G401 (cell line): Measurements from ENCODE around the gene LCN15. TPM values are rescaled to one million over a fixed set of nuclear protein-coding genes. Genes with fewer than 3 reads are reported as not detected.
A peak's percentile ranks its signal among the peaks of the same experiment; 100 is the strongest.
"Not testable (repeated sequence)": the region's sequence is repeated elsewhere in the genome, so short reads cannot be mapped to it uniquely, and the experiment has no call there.

Source experiments
- DNase-seq: peaks from one replicate; pipeline ENCODE4 v3.0.0-alpha.2; 2015; ENCODE audit warnings: low spot score
- in situ Hi-C: cut with HindIII; loops from 2 replicates; pipeline ENCODE4 v1.10.0; 2016; ENCODE audit warnings: low sequenced_read_pairs, mixed read lengths
- total RNA-seq: library from RNA; depleted of rRNA; stranded (reverse); fragments of >200 nt; shearing (Covaris generic); gene quantifications from 2 replicates; pipeline ENCODE4 v1.2.3, GENCODE V29; 2014

The LCN15 gene
- total RNA-seq, 1 experiment from 2014 or later = not detected

- in situ Hi-C loops = no loop called here
- no peak for DNase-seq
Observed at GRCh38 chr9:136782452-136782851, 18.1 kb upstream of the LCN15 start.

- in situ Hi-C loops = no loop called here
- DNase-seq = peak; percentile 65
Observed at GRCh38 chr9:136779808-136780207, 15.5 kb upstream of the LCN15 start.

GRCh38 chr9:136777359-136777758, 13.0 kb upstream of the LCN15 start:
- DNase-seq = no peak
- in situ Hi-C loops = no loop called here

- in situ Hi-C loops = no loop called here
- no peak for DNase-seq
Observed at GRCh38 chr9:136776947-136777346, 12.6 kb upstream of the LCN15 start.

GRCh38 chr9:136775191-136775590, 10.9 kb upstream of the LCN15 start:
- in situ Hi-C loops = no loop called here
- DNase-seq = peak; percentile 75

GRCh38 chr9:136774416-136775045, 10.2 kb upstream of the LCN15 start:
- peak; percentile 43 for DNase-seq
- in situ Hi-C loops = no loop called here

- in situ Hi-C loops = no loop called here
Observed at GRCh38 chr9:136773386-136774044, 9.2 kb upstream of the LCN15 start.

GRCh38 chr9:136771907-136772415, 7.6 kb upstream of the LCN15 start:
- in situ Hi-C loops = no loop called here
- no peak for DNase-seq

More at GRCh38 chr9:136773386-136774044, 9.2 kb upstream of the LCN15 start:
- DNase-seq = peak; percentile 74

GRCh38 chr9:136769710-136770191, 5.4 kb upstream of the LCN15 start:
- no peak for DNase-seq
- in situ Hi-C loops = no loop called here

GRCh38 chr9:136766410-136767120, 2.2 kb upstream of the LCN15 start:
- peak; percentile 85 for DNase-seq
- in situ Hi-C loops = not testable (repeated sequence)

- in situ Hi-C loops, DNase-seq: not testable (repeated sequence)
Observed at GRCh38 chr9:136765745-136766409, 1.6 kb upstream of the LCN15 start.

- no peak for DNase-seq
- in situ Hi-C loops = no loop called here
Observed at GRCh38 chr9:136765041-136765440, 723 bp upstream of the LCN15 start.

- in situ Hi-C loops = no loop called here
- DNase-seq = no peak
Observed at GRCh38 chr9:136763649-136764035, 676 bp downstream of the LCN15 start.

GRCh38 chr9:136762915-136763648, 1.2 kb downstream of the LCN15 start:
- in situ Hi-C loops = no loop called here
- DNase-seq = peak; percentile 30

GRCh38 chr9:136762221-136762691, 2.1 kb downstream of the LCN15 start:
- DNase-seq = no peak
- in situ Hi-C loops = no loop called here

GRCh38 chr9:136761545-136761981, 2.8 kb downstream of the LCN15 start:
- no peak for DNase-seq
- in situ Hi-C loops = no loop called here

- in situ Hi-C loops = not testable (repeated sequence)
- DNase-seq = peak; percentile 91
Observed at GRCh38 chr9:136760834-136761544, 3.3 kb downstream of the LCN15 start.

GRCh38 chr9:136760424-136760823, 3.9 kb downstream of the LCN15 start:
- no peak for DNase-seq
- in situ Hi-C loops = no loop called here
